Measurements from ENCODE around the gene PALS2.

The PALS2 gene

DNA sequence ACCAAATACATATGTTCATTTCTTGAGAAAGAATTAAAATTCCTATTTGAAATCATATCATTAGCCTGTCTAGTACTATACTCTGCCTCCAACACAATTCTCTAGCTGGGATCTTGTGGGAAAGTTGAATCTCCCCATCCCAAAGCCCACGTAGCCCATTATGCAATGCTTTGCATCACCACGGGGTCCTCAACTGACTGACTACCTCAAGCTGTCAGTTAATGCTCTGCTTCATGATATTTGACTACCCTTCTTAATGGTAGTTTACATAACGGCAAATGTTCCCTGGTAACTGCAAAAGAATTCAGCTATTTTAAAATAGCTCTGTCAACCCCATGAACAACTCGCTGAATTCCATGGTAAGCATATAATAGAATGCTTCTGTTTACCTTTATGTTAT, 23.3 kb upstream of the PALS2 start:
- Mint-ChIP-seq H3K36me3 (ENCODE audit: low read depth) (no peaks in the 10 kb centered on the region), H3K27me3 (ENCODE audit: low read depth, poor library complexity) (peaks cover 3% of the 10 kb centered on the region), H3K9me3 (no peaks in the 10 kb centered on the region), H3K27ac (no peak overlapping the region), H3K4me3 (no peak overlapping the region), H3K4me1 (peaks cover 8% of the 10 kb centered on the region)
- no peak for DNase-seq
- TF ChIP-seq, protein P1, sequence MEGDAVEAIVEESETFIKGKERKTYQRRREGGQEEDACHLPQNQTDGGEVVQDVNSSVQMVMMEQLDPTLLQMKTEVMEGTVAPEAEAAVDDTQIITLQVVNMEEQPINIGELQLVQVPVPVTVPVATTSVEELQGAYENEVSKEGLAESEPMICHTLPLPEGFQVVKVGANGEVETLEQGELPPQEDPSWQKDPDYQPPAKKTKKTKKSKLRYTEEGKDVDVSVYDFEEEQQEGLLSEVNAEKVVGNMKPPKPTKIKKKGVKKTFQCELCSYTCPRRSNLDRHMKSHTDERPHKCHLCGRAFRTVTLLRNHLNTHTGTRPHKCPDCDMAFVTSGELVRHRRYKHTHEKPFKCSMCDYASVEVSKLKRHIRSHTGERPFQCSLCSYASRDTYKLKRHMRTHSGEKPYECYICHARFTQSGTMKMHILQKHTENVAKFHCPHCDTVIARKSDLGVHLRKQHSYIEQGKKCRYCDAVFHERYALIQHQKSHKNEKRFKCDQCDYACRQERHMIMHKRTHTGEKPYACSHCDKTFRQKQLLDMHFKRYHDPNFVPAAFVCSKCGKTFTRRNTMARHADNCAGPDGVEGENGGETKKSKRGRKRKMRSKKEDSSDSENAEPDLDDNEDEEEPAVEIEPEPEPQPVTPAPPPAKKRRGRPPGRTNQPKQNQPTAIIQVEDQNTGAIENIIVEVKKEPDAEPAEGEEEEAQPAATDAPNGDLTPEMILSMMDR (IDR thresholded peaks at IDR 0.05): no peak

DNA sequence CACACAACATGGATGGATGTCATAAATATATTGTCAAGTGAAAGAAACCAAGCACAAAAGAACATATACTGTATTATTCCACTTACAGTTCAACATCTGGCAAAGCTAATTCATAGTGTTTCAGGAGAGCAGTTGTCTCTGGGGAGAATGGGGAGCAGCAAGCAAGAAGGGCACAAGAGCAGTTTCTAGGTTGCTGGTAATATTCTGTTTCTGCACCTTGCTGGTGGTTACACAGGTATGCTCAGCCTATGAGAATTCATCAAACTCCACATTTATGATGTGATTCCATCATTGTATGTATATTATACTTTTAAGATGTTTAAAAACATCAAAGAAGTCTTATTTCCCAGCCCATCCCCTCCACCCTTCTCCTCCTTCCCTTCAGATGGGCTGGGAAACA, 18.1 kb upstream of the PALS2 start:
- TF ChIP-seq, protein P1 (IDR thresholded peaks at IDR 0.05): no peak
- Mint-ChIP-seq H3K4me3 (no peak overlapping the region), H3K9me3 (no peaks in the 10 kb centered on the region), H3K27ac (no peak overlapping the region), H3K27me3 (ENCODE audit: low read depth, poor library complexity) (peaks cover 3% of the 10 kb centered on the region), H3K36me3 (ENCODE audit: low read depth) (no peaks in the 10 kb centered on the region), H3K4me1 (peaks cover 8% of the 10 kb centered on the region)
- DNase-seq: no peak

DNA sequence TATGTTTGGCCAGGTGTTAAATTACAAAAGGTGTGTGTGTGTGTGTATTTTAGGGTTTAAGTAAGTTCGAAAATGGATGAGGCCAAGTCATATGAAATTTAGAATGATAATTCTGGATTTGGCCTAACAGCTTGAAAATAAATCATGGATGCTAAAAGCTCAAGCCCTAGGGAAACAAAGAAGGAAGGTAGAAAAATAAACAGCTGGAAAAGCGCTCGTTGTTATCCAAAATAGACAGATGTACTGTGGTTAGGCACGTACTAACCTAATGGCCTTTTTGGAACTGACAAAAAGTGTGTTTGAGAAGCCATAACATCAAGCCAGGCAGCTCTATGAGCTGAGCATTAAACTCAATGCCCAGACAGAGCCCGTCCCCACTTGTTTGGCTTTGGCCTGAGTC, 17.5 kb upstream of the PALS2 start:
- Mint-ChIP-seq H3K27me3 (ENCODE audit: low read depth, poor library complexity) (peaks cover 3% of the 10 kb centered on the region), H3K4me3 (no peak overlapping the region), H3K36me3 (ENCODE audit: low read depth) (no peaks in the 10 kb centered on the region), H3K27ac (no peak overlapping the region), H3K9me3 (no peaks in the 10 kb centered on the region), H3K4me1 (peaks cover 8% of the 10 kb centered on the region)
- TF ChIP-seq, protein P1 (IDR thresholded peaks at IDR 0.05): no peak
- no peak for DNase-seq

DNA sequence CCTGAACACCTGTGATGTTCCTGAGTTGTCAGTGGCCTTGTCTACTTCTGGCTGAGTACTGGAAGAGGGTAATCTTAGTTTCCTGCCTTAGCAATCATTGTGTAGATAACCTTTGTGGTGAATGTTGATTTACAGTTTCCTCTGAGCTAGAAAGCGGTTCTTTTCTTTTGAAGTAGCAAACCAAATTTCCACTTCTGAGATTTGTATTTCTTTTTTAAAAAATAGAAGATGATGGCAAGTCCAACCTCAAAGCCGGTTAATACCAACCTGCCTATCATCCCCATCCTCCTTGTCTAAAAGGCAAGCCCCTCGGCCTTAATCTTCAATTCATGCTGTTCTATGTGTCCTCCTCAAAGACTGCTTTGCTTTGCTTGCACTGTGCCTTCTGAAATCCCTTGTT, 12.5 kb upstream of the PALS2 start:
- Mint-ChIP-seq H3K9me3 (no peaks in the 10 kb centered on the region), H3K4me3 (no peak overlapping the region), H3K27ac (no peak overlapping the region), H3K36me3 (ENCODE audit: low read depth) (no peaks in the 10 kb centered on the region), H3K27me3 (ENCODE audit: low read depth, poor library complexity) (no peaks in the 10 kb centered on the region), H3K4me1 (no peaks in the 10 kb centered on the region)
- no peak for DNase-seq
- TF ChIP-seq, protein P1 (IDR thresholded peaks at IDR 0.05): no peak

DNA sequence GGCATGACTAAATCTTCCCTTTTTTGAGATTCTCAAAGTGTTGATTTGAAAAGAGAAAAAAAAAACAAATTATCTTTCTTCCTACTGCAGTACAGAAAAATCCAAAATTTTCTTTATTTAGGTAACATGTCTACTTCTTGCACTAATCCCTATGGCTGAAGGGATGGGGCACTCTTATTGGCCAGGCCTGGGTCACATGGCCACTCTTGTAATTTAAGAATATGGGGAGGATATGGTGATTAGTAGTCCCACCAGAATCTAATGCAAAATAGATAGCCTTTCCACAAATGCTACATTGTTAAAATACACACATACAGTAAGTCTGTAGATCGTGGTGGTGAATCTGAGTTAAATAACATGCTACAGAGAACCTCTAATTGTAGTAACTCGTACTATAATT, 7.0 kb upstream of the PALS2 start:
- no peak for DNase-seq
- Mint-ChIP-seq H3K4me1 (no peaks in the 10 kb centered on the region), H3K27ac (no peak overlapping the region), H3K4me3 (no peak overlapping the region), H3K27me3 (ENCODE audit: low read depth, poor library complexity) (peaks cover 31% of the 10 kb centered on the region), H3K9me3 (no peaks in the 10 kb centered on the region), H3K36me3 (ENCODE audit: low read depth) (no peaks in the 10 kb centered on the region)
- TF ChIP-seq, protein P1 (IDR thresholded peaks at IDR 0.05): no peak

DNA sequence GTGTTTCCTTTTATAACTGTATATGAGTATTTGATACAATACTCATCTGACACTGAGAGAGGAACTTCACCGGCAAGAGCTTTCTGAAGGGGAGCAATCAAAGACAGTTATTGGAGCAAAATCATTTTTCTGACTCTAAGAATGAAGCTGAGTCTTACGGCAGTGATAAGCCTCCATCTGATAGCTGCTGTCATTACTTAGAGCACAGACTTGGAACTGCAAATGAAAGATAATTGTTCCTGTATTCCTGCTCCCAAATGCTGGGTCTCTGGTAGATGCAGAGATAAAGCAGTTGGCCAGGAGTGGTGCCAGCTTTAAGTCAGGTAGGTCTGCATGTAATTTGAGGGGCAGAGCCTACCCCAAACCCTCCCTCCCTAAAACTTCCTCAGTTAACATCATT, 2.3 kb upstream of the PALS2 start:
- Mint-ChIP-seq H3K4me1 (peaks cover 25% of the 10 kb centered on the region), H3K27ac (no peak overlapping the region), H3K36me3 (ENCODE audit: low read depth) (no peaks in the 10 kb centered on the region), H3K9me3 (no peaks in the 10 kb centered on the region), H3K4me3 (no peak overlapping the region), H3K27me3 (ENCODE audit: low read depth, poor library complexity) (peaks cover 42% of the 10 kb centered on the region)
- DNase-seq: no peak
- TF ChIP-seq, protein P1 (IDR thresholded peaks at IDR 0.05): no peak
